HCT116 (cell line): ENCODE results near the gene HIVEP3. TPM values are rescaled to one million over a fixed set of nuclear protein-coding genes. Genes with fewer than 3 reads are reported as not detected.

Source experiments
- ATAC-seq: fragments of 200-7000 bp; cut with Tn5 transposase; 2 replicates; pipeline ENCODE4 v1.9.1; 2020; ENCODE audit warnings: mild to moderate bottlenecking, moderate library complexity
- BruUV-seq: library from RNA; stranded (reverse); fragments of 400-500 nt; replicated peaks from 2 replicates; lab custom pipeline; 2021; lab: Mats Ljungman, UMichigan
- CTCF ChIA-PET: fragments of 300-600 bp; sonication (Branson Sonifier 250); formaldehyde crosslinking; loops from one replicate; lab custom pipeline; 2021; ENCODE audit warnings: antibody characterized with exemption; lab: Charles Lee
- POLR2A ChIA-PET: fragments of 300-600, 350-600 bp; sonication (Branson Sonifier 250); formaldehyde crosslinking; loops from one replicate; lab custom pipeline; 2021; ENCODE audit warnings: antibody characterized with exemption; lab: Charles Lee
- RAD21 ChIA-PET, 2 experiments: fragments of 300-600 bp; sonication (Branson Sonifier 250); formaldehyde crosslinking; loops; one replicate each; lab custom pipeline; 2023; ENCODE audit warnings: low total read pairs in 2 of 2; ENCODE audit not compliant: uncharacterized antibody in 2 of 2, unreplicated experiment in 2 of 2, low non-redundant PET in 1 of 2; lab: Charles Lee
- DNase-seq: peaks from one replicate; pipeline ENCODE4 v3.0.0-alpha.2; 2010; ENCODE audit warnings: low read depth, low spot score
- H2AFZ ChIP-seq: fragments of 200-600 bp; shearing (Covaris generic), sonication (generic); 2 replicates; pipeline ENCODE4 v1.6.1; 2017; ENCODE audit warnings: low read depth, mixed run types, mixed read lengths, antibody characterized with exemption, low read length; ENCODE audit not compliant: poor library complexity, severe bottlenecking
- H3K27ac ChIP-seq: 2 replicates; pipeline ENCODE4 v1.5.1; 2012; ENCODE audit warnings: low read depth, low read length
- H3K27me3 ChIP-seq: fragments of 200-600 bp; sonication (generic); 2 replicates; pipeline ENCODE4 v1.6.1; 2016; ENCODE audit warnings: mixed run types, low read length, mixed read lengths; ENCODE audit not compliant: insufficient read depth
- H3K36me3 ChIP-seq, 2 experiments: fragments of 200-500 bp in 1 of 2; fragments of 200-600 bp in 1 of 2; sonication (Bioruptor generic) in 1 of 2; sonication (generic) in 1 of 2; 2 replicates each; pipeline versions ENCODE4 v1.5.1 to v1.6.1; 2014 to 2016; ENCODE audit warnings: low read length in 2 of 2, inconsistent platforms in 1 of 2, mixed read lengths in 1 of 2, mixed run types in 1 of 2; ENCODE audit not compliant: insufficient read depth in 2 of 2, control insufficient read depth in 1 of 2
- H3K4me1 ChIP-seq, 2 experiments: fragments of 200-600 bp in 1 of 2; sonication (generic) in 1 of 2; 2 replicates each; pipeline versions ENCODE4 v1.5.1 to v1.6.1; 2012 to 2017; ENCODE audit warnings: low read length in 2 of 2, inconsistent platforms in 1 of 2, mild to moderate bottlenecking in 1 of 2, mixed read lengths in 1 of 2, mixed run types in 1 of 2, moderate library complexity in 1 of 2; ENCODE audit not compliant: insufficient read depth in 2 of 2, control insufficient read depth in 1 of 2
- H3K4me2 ChIP-seq: fragments of 200-600 bp; sonication (generic); 2 replicates; pipeline ENCODE4 v1.6.1; 2017; ENCODE audit warnings: mixed run types, low read length, mixed read lengths
- H3K4me3 ChIP-seq, 2 experiments: fragments of 200-600 bp in 1 of 2; sonication (generic) in 1 of 2; replicated peaks in 1 of 2; 2 replicates each; pipeline ENCODE4 v1.5.1; 2011 to 2016; ENCODE audit warnings: low read length in 2 of 2, control low read depth in 1 of 2, low read depth in 1 of 2, mild to moderate bottlenecking in 1 of 2, mixed read lengths in 1 of 2, mixed run types in 1 of 2
- H3K79me2 ChIP-seq: fragments of 200-600 bp; sonication (generic); 2 replicates; pipeline ENCODE4 v1.6.1; 2017; ENCODE audit warnings: mild to moderate bottlenecking, mixed run types, low read length, moderate library complexity, mixed read lengths; ENCODE audit not compliant: insufficient read depth
- H3K9ac ChIP-seq: fragments of 200-600 bp; sonication (generic); 2 replicates; pipeline ENCODE4 v1.6.1; 2016; ENCODE audit warnings: low read length, mixed read lengths
- H3K9me2 ChIP-seq: fragments of 200-600 bp; sonication (generic), shearing (Covaris generic); 2 replicates; pipeline ENCODE4 v1.6.1; 2017; ENCODE audit warnings: mixed run types, mild to moderate bottlenecking, moderate library complexity; ENCODE audit not compliant: insufficient read depth
- H3K9me3 ChIP-seq, 2 experiments: fragments of 200-500 bp in 1 of 2; fragments of 200-600 bp in 1 of 2; sonication (Bioruptor generic) in 1 of 2; sonication (generic) in 1 of 2; 2 replicates each; pipeline ENCODE4 v1.6.1; 2014 to 2017; ENCODE audit warnings: low read length in 2 of 2, mixed read lengths in 2 of 2, inconsistent platforms in 1 of 2, low read depth in 1 of 2, mild to moderate bottlenecking in 1 of 2, mixed run types in 1 of 2, moderate library complexity in 1 of 2; ENCODE audit not compliant: control insufficient read depth in 1 of 2, insufficient read depth in 1 of 2
- H4K20me1 ChIP-seq: fragments of 200-600 bp; sonication (generic), shearing (Covaris generic); 2 replicates; pipeline ENCODE4 v1.6.1; 2017; ENCODE audit warnings: mixed run types, mild to moderate bottlenecking, moderate library complexity; ENCODE audit not compliant: insufficient read depth
- CBX3 ChIP-seq: IDR thresholded peaks from 2 replicates; pipeline ENCODE4 v1.6.1; 2012; ENCODE audit warnings: low read depth
- CEBPB ChIP-seq: IDR thresholded peaks from 2 replicates; pipeline ENCODE4 v1.6.1; 2012; ENCODE audit warnings: low read depth
- EGR1 ChIP-seq: IDR thresholded peaks from 2 replicates; pipeline ENCODE4 v1.6.1; 2012; ENCODE audit warnings: low read depth
- EZH2phosphoT487 ChIP-seq: fragments of 200-600 bp; IDR thresholded peaks from 2 replicates; pipeline ENCODE4 v1.6.1; 2018; ENCODE audit warnings: antibody characterized with exemption, borderline replicate concordance
- JUND ChIP-seq: IDR thresholded peaks from 2 replicates; pipeline ENCODE4 v1.6.1; 2012
- POLR2A ChIP-seq: IDR thresholded peaks from 2 replicates; pipeline ENCODE4 v1.7.0; 2011; ENCODE audit warnings: borderline replicate concordance; ENCODE audit not compliant: insufficient read depth, insufficient read length; ENCODE audit errors: extremely low read depth
- POLR2AphosphoS5 ChIP-seq: IDR thresholded peaks from 2 replicates; pipeline ENCODE4 v1.6.1; 2011; ENCODE audit warnings: mild to moderate bottlenecking, low read depth, low read length, moderate library complexity
- RAD21 ChIP-seq: IDR thresholded peaks from 2 replicates; pipeline ENCODE4 v1.6.1; 2012; ENCODE audit warnings: low read depth, mild to moderate bottlenecking
- SP1 ChIP-seq: IDR thresholded peaks from 2 replicates; pipeline ENCODE4 v1.6.1; 2012; ENCODE audit warnings: low read depth
- TCF7L2 ChIP-seq: IDR thresholded peaks from 2 replicates; pipeline ENCODE4 v1.7.0; 2011; ENCODE audit warnings: borderline replicate concordance, inconsistent platforms; ENCODE audit not compliant: insufficient read depth, insufficient read length; ENCODE audit errors: extremely low read depth
- YY1 ChIP-seq: IDR thresholded peaks from 2 replicates; pipeline ENCODE4 v1.6.1; 2011; ENCODE audit warnings: low read length, low read depth, moderate library complexity, mild to moderate bottlenecking; ENCODE audit not compliant: insufficient replicate concordance; ENCODE audit errors: extremely low read depth
- ZFX ChIP-seq: fragments of 450-650 bp; IDR thresholded peaks from 2 replicates; pipeline ENCODE4 v1.6.1; 2017
- intact Hi-C: fragments of 100-400 bp; cut with micrococcal nuclease; formaldehyde crosslinking; loops from 2 replicates; pipeline ENCODE4 v1.10.0; 2022
- total RNA-seq: library from RNA; stranded (reverse); gene quantifications from one replicate; pipeline ENCODE4 v1.2.1, GENCODE V29; 2021; ENCODE audit not compliant: unreplicated experiment
- TF ChIP-seq, protein P1 (sequence below): IDR thresholded peaks from 2 replicates; pipeline ENCODE4 v1.6.1; 2011; ENCODE audit warnings: mild to moderate bottlenecking, low read length, moderate library complexity; ENCODE audit not compliant: insufficient replicate concordance; ENCODE audit errors: extremely low read depth
- TF ChIP-seq, protein P2 (sequence below): IDR thresholded peaks from 2 replicates; pipeline ENCODE4 v1.6.1; 2012; ENCODE audit warnings: low read depth
- TF ChIP-seq, protein P3 (sequence below), 3 experiments: fragments of 200-600 bp in 1 of 3; sonication (generic) in 1 of 3; IDR thresholded peaks in 2 of 3; conservative IDR thresholded peaks in 1 of 3; 2 replicates each; pipeline ENCODE4 v1.5.1; 2012 to 2017; ENCODE audit warnings: low read depth in 2 of 3, low read length in 2 of 3, antibody characterized with exemption in 1 of 3, borderline replicate concordance in 1 of 3, control low read depth in 1 of 3, mild to moderate bottlenecking in 1 of 3, mixed read lengths in 1 of 3, mixed run types in 1 of 3, moderate library complexity in 1 of 3; ENCODE audit not compliant: insufficient read depth in 1 of 3
- TF ChIP-seq, protein P4 (sequence below): IDR thresholded peaks from 2 replicates; pipeline ENCODE4 v1.6.1; 2012

The HIVEP3 gene
- total RNA-seq, 1 experiment from 2014 or later, result 7.1 TPM

DNA sequence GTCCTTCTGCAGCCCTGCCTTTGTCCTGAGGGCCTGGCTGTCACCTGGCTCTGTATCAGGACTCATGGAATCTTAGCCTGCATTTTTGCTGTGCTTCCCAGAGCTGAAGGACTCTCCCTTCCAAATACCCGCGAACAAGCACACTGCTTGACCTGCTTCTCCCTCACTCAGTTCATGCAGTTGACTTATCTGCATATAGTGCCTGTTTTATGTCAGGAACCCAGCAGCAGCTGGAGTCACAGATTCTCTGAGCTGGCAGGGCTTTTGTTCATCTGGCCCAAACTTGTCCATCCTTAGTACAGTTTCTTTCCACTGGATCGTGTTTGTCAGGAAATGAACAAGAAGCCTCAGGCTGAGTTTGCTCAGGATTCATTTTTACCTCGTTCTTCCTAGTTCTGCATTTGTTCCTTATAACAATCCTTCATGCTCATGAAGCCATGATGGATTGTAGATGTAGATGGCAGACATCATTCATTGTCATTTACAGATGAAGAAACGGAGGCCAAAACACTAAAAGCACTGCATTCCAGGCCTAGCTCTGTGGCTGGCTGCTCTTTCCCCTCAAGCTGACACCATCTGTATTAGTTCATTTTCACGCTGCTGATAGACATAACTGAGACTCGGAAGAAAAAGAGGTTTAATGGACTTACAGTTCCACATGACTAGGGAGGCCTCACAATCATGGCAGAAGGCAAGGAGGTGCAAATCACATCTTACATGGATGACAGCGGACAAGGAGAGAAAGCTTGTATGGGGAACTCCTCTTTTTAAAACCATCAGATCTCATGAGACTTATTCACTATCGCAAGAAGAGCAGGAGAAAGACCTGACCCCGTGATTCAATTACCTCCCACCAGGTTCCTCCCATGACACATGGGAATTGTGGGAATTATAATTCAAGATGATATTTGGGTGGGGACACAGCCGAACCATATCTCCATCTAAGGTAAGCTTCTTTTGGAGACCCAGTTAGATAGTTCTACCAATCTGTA, 150.9 kb downstream of the HIVEP3 start:
- CTCF ChIA-PET, result no interaction called here
- RAD21 ChIA-PET, result no interaction called here
- Histone ChIP-seq H3K79me2 (no peaks in the 10 kb centered on the region), H3K9me3 (no peaks in the 10 kb centered on the region), H3K4me1 (no peaks in the 10 kb centered on the region), H3K9me2 (no peaks in the 10 kb centered on the region), H3K9ac (no peak overlapping the region), H3K27me3 (peaks cover 5% of the 10 kb centered on the region; the same call in 1 of the 2 replicates), H3K4me3 (no peak overlapping the region), H3K4me2 (no peak overlapping the region), H2AFZ (no peak overlapping the region), H4K20me1 (no peaks in the 10 kb centered on the region), H3K27ac (no peak overlapping the region), H3K36me3 (no peaks in the 10 kb centered on the region)
- TF ChIP-seq CBX3 (no peak), CEBPB (no peak), EZH2phosphoT487 (no peak), POLR2A (no peak), EGR1 (no peak), RAD21 (no peak), ZFX (no peak), JUND (no peak), POLR2AphosphoS5 (no peak), YY1 (no peak), TCF7L2 (no peak), SP1 (no peak)
- TF ChIP-seq, protein P1, sequence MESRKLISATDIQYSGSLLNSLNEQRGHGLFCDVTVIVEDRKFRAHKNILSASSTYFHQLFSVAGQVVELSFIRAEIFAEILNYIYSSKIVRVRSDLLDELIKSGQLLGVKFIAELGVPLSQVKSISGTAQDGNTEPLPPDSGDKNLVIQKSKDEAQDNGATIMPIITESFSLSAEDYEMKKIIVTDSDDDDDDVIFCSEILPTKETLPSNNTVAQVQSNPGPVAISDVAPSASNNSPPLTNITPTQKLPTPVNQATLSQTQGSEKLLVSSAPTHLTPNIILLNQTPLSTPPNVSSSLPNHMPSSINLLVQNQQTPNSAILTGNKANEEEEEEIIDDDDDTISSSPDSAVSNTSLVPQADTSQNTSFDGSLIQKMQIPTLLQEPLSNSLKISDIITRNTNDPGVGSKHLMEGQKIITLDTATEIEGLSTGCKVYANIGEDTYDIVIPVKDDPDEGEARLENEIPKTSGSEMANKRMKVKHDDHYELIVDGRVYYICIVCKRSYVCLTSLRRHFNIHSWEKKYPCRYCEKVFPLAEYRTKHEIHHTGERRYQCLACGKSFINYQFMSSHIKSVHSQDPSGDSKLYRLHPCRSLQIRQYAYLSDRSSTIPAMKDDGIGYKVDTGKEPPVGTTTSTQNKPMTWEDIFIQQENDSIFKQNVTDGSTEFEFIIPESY, result no peak
- TF ChIP-seq, protein P2, sequence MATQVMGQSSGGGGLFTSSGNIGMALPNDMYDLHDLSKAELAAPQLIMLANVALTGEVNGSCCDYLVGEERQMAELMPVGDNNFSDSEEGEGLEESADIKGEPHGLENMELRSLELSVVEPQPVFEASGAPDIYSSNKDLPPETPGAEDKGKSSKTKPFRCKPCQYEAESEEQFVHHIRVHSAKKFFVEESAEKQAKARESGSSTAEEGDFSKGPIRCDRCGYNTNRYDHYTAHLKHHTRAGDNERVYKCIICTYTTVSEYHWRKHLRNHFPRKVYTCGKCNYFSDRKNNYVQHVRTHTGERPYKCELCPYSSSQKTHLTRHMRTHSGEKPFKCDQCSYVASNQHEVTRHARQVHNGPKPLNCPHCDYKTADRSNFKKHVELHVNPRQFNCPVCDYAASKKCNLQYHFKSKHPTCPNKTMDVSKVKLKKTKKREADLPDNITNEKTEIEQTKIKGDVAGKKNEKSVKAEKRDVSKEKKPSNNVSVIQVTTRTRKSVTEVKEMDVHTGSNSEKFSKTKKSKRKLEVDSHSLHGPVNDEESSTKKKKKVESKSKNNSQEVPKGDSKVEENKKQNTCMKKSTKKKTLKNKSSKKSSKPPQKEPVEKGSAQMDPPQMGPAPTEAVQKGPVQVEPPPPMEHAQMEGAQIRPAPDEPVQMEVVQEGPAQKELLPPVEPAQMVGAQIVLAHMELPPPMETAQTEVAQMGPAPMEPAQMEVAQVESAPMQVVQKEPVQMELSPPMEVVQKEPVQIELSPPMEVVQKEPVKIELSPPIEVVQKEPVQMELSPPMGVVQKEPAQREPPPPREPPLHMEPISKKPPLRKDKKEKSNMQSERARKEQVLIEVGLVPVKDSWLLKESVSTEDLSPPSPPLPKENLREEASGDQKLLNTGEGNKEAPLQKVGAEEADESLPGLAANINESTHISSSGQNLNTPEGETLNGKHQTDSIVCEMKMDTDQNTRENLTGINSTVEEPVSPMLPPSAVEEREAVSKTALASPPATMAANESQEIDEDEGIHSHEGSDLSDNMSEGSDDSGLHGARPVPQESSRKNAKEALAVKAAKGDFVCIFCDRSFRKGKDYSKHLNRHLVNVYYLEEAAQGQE, result no peak
- TF ChIP-seq, protein P3, sequence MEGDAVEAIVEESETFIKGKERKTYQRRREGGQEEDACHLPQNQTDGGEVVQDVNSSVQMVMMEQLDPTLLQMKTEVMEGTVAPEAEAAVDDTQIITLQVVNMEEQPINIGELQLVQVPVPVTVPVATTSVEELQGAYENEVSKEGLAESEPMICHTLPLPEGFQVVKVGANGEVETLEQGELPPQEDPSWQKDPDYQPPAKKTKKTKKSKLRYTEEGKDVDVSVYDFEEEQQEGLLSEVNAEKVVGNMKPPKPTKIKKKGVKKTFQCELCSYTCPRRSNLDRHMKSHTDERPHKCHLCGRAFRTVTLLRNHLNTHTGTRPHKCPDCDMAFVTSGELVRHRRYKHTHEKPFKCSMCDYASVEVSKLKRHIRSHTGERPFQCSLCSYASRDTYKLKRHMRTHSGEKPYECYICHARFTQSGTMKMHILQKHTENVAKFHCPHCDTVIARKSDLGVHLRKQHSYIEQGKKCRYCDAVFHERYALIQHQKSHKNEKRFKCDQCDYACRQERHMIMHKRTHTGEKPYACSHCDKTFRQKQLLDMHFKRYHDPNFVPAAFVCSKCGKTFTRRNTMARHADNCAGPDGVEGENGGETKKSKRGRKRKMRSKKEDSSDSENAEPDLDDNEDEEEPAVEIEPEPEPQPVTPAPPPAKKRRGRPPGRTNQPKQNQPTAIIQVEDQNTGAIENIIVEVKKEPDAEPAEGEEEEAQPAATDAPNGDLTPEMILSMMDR (IDR thresholded peaks at IDR 0.05 in 2 of 3, conservative IDR thresholded peaks at IDR 0.05 in 1 of 3; ENCODE audit: borderline replicate concordance in 1 of 3, insufficient read depth in 1 of 3, low read depth in 2 of 3, low read length in 2 of 3), result no peak
- TF ChIP-seq, protein P4, sequence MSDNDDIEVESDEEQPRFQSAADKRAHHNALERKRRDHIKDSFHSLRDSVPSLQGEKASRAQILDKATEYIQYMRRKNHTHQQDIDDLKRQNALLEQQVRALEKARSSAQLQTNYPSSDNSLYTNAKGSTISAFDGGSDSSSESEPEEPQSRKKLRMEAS, result no peak
- intact Hi-C loops, result no loop called here
- POLR2A ChIA-PET, result no interaction called here
- DNase-seq (no peak), ATAC-seq (no peak)
- no TSS peak for BruUV-seq
